WTC11 (cell line): Measurements from ENCODE around the gene GAS5.
"Not testable (repeated sequence)": the region's sequence is repeated elsewhere in the genome, so short reads cannot be mapped to it uniquely, and the experiment has no call there.

Experiments
- CREB1 ChIP-seq: sonication (generic); formaldehyde crosslinking; IDR thresholded peaks from 2 replicates; pipeline ENCODE4 v1.8.0; 2023; ENCODE audit warnings: mild to moderate bottlenecking, missing genetic modification reagents
- CTCF ChIP-seq: fragments of 200-600 bp; IDR thresholded peaks from 2 replicates; pipeline ENCODE4 v1.8.0; 2022; ENCODE audit warnings: antibody characterized with exemption
- JAZF1 ChIP-seq: fragments of 250-450 bp; sonication (Bioruptor Pico); IDR thresholded peaks from 2 replicates; pipeline ENCODE4 v1.9.0; 2021; ENCODE audit warnings: moderate library complexity, mild to moderate bottlenecking, inconsistent platforms
- JUN ChIP-seq: sonication (generic); formaldehyde crosslinking; IDR thresholded peaks from 2 replicates; pipeline ENCODE4 v1.8.0; 2023; ENCODE audit warnings: mild to moderate bottlenecking, missing genetic modification reagents
- MAX ChIP-seq: sonication (generic); formaldehyde crosslinking; IDR thresholded peaks from 2 replicates; pipeline ENCODE4 v1.8.0; 2022; ENCODE audit warnings: mild to moderate bottlenecking, missing genetic modification reagents
- PRDM15 ChIP-seq: sonication (generic); formaldehyde crosslinking; IDR thresholded peaks from 2 replicates; pipeline ENCODE4 v1.8.0; 2022; ENCODE audit warnings: missing genetic modification reagents
- ZNF317 ChIP-seq: sonication (generic); formaldehyde crosslinking; IDR thresholded peaks from 2 replicates; pipeline ENCODE4 v1.8.1; 2023; ENCODE audit warnings: low read depth, mild to moderate bottlenecking, moderate library complexity, missing genetic modification reagents, borderline replicate concordance

- TF ChIP-seq CREB1 (CRISPR knock-in tag) (0 out of 2 replicates have a peak, but pooled peaks have one; percentile 68), ZNF317 (CRISPR knock-in tag) (peak; percentile 75), JUN (CRISPR knock-in tag) (peak; percentile 23; the same call in 1 of the 2 replicates)
- not testable (repeated sequence) for TF ChIP-seq MAX (CRISPR knock-in tag); PRDM15 (CRISPR knock-in tag); JAZF1 (CRISPR knock-in tag); CTCF
These were observed 5.5 kb downstream of the GAS5 start for GRCh38 chr1:173862146-173862768.
